Measurements from ENCODE around the gene MCM8. TPM values are rescaled to one million over a fixed set of nuclear protein-coding genes. Genes with fewer than 3 reads are reported as not detected.
A peak's percentile ranks its signal among the peaks of the same experiment; 100 is the strongest.

MCM8 gene
- total and polyA plus RNA-seq, 4 donors, result 2.0 to 7.2 (median 3.3) TPM

DNA sequence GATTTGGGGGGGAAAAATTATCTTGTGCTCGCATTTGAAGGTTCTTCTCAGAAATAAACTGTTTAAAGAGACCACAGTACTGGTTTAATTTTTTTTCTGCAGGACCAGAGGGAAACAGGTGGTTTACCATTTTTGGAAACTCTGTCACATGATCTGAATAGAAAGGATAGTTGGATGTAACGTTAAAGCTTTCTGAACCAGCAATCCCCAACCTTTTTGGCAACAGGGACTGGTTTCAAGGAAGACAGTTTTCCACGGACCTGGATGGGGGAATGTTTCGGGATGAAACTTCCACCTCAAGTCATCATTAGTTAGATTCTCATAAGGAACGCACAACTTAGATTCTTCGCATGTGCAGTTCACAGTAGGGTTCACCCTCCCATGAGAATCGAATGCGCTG, 50.4 kb downstream of the MCM8 start:
- Histone ChIP-seq H3K9me3 (ENCODE audit: control insufficient read depth in 4 of 4, insufficient read depth in 3 of 4, low read length in 3 of 4) (no peaks in the 10 kb centered on the region), H3K9ac (ENCODE audit: insufficient read depth in 1 of 2, low read length in 2 of 2) (no peak overlapping the region), H3K4me3 (no peak overlapping the region), H3K27ac (ENCODE audit: low read depth in 1 of 2, low read length in 1 of 2) (no peak overlapping the region), H3K27me3 (ENCODE audit: control insufficient read depth in 3 of 3, insufficient read depth in 3 of 3, low read length in 2 of 3) (no peaks in the 10 kb centered on the region), H3K36me3 (ENCODE audit: control insufficient read depth in 4 of 4, insufficient read depth in 4 of 4, low read length in 4 of 4) (peaks cover 0 to 9% (median under 1%) of the 10 kb centered on the region in 4 donors), H3K4me1 (ENCODE audit: control insufficient read depth in 5 of 5, insufficient read depth in 5 of 5, low read length in 5 of 5) (peaks cover 0 to 5% (median 0%) of the 10 kb centered on the region in 5 donors)
- TF ChIP-seq, protein P1, sequence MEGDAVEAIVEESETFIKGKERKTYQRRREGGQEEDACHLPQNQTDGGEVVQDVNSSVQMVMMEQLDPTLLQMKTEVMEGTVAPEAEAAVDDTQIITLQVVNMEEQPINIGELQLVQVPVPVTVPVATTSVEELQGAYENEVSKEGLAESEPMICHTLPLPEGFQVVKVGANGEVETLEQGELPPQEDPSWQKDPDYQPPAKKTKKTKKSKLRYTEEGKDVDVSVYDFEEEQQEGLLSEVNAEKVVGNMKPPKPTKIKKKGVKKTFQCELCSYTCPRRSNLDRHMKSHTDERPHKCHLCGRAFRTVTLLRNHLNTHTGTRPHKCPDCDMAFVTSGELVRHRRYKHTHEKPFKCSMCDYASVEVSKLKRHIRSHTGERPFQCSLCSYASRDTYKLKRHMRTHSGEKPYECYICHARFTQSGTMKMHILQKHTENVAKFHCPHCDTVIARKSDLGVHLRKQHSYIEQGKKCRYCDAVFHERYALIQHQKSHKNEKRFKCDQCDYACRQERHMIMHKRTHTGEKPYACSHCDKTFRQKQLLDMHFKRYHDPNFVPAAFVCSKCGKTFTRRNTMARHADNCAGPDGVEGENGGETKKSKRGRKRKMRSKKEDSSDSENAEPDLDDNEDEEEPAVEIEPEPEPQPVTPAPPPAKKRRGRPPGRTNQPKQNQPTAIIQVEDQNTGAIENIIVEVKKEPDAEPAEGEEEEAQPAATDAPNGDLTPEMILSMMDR (IDR thresholded peaks at IDR 0.05; ENCODE audit: control extremely low read depth, extremely low read depth), result no peak
- ATAC-seq (ENCODE audit: insufficient read depth, low FRiP score), result no peak
- DNase-seq, result no peak
- WGBS, 2 donors, result 70 to 83% methylated on average over 8 of the region's 8 CpGs

GRCh38 chr20:6006603-6006949, 56.1 kb downstream of the MCM8 start:
- Histone ChIP-seq H3K27ac (ENCODE audit: low read depth in 1 of 2, low read length in 1 of 2) (peak overlapping the region; percentile 94 to 99), H3K36me3 (ENCODE audit: control insufficient read depth in 4 of 4, insufficient read depth in 4 of 4, low read length in 4 of 4) (peaks cover 2 to 12% (median 8%) of the 10 kb centered on the region in 4 donors), H3K9me3 (ENCODE audit: control insufficient read depth in 4 of 4, insufficient read depth in 3 of 4, low read length in 3 of 4) (no peaks in the 10 kb centered on the region), H3K4me3 (peak overlapping the region; percentile 94), H3K9ac (ENCODE audit: insufficient read depth in 1 of 2, low read length in 2 of 2) (peak overlapping the region in 1 of 2 donors; percentile 66), H3K27me3 (ENCODE audit: control insufficient read depth in 3 of 3, insufficient read depth in 3 of 3, low read length in 2 of 3) (no peaks in the 10 kb centered on the region), H3K4me1 (ENCODE audit: control insufficient read depth in 5 of 5, insufficient read depth in 5 of 5, low read length in 5 of 5) (peaks cover 0 to 23% (median 13%) of the 10 kb centered on the region in 5 donors)
- DNase-seq, result peak in 1 of 3 donors; percentile 14
- WGBS, 2 donors, result 0 to 2% methylated on average over 10 of the region's 10 CpGs
- TF ChIP-seq, protein P1 (IDR thresholded peaks at IDR 0.05; ENCODE audit: control extremely low read depth, extremely low read depth), result no peak
- ATAC-seq (ENCODE audit: insufficient read depth, low FRiP score), result no peak

- Histone ChIP-seq H3K4me1 (ENCODE audit: control insufficient read depth in 5 of 5, insufficient read depth in 5 of 5, low read length in 5 of 5) (peaks cover 0 to 23% (median 14%) of the 10 kb centered on the region in 5 donors), H3K9ac (ENCODE audit: insufficient read depth in 1 of 2, low read length in 2 of 2) (peak overlapping the region in 1 of 2 donors; percentile 66), H3K4me3 (no peak overlapping the region), H3K27me3 (ENCODE audit: control insufficient read depth in 3 of 3, insufficient read depth in 3 of 3, low read length in 2 of 3) (no peaks in the 10 kb centered on the region), H3K27ac (ENCODE audit: low read depth in 1 of 2, low read length in 1 of 2) (peak overlapping the region in 1 of 2 donors; percentile 99), H3K36me3 (ENCODE audit: control insufficient read depth in 4 of 4, insufficient read depth in 4 of 4, low read length in 4 of 4) (peaks cover 4 to 14% (median 8%) of the 10 kb centered on the region in 4 donors), H3K9me3 (ENCODE audit: control insufficient read depth in 4 of 4, insufficient read depth in 3 of 4, low read length in 3 of 4) (no peaks in the 10 kb centered on the region)
- 9 to 18% methylated on average over 4 of the region's 4 CpGs for WGBS, 2 donors
- DNase-seq (peak in 2 of 3 donors; percentile 5 to 9), ATAC-seq (ENCODE audit: insufficient read depth, low FRiP score) (no peak)
- TF ChIP-seq, protein P1 (IDR thresholded peaks at IDR 0.05; ENCODE audit: control extremely low read depth, extremely low read depth), result no peak
These were observed 56.7 kb downstream of the MCM8 start for GRCh38 chr20:6007094-6007528.

All from lung (tissue), 12 donors.